GM12878 (cell line): ENCODE results near the gene SDCCAG8. TPM values are rescaled to one million over a fixed set of nuclear protein-coding genes. Genes with fewer than 3 reads are reported as not detected.

ENCODE experiments used
- ATAC-seq: fragments of 200-7000 bp; cut with Tn5 transposase; 3 replicates; pipeline ENCODE4 v1.9.1; 2020; ENCODE audit warnings: mild to moderate bottlenecking, moderate library complexity
- BruUV-seq: library from RNA; stranded (reverse); fragments of 400-500 nt; replicated peaks from 2 replicates; lab custom pipeline; 2021; lab: Mats Ljungman, UMichigan
- CTCF ChIA-PET: fragments of 300-600 bp; sonication (Branson Sonifier 250); formaldehyde crosslinking; extraction: SDS; loops from one replicate; lab custom pipeline; 2021; ENCODE audit warnings: inconsistent platforms; lab: Yijun Ruan, JAX
- POLR2A ChIA-PET: fragments of 350-600 bp; formaldehyde crosslinking; extraction: SDS; loops from one replicate; lab custom pipeline; 2021; ENCODE audit warnings: inconsistent platforms; lab: Charles Lee
- RAD21 ChIA-PET: fragments of 300-600 bp; sonication (Branson Sonifier 250); formaldehyde crosslinking; loops from one replicate; lab custom pipeline; 2023; ENCODE audit warnings: antibody characterized with exemption; ENCODE audit not compliant: unreplicated experiment; lab: Charles Lee
- SMC1A ChIA-PET: fragments of 300-600 bp; sonication (Branson Sonifier 250); formaldehyde crosslinking; loops from one replicate; lab custom pipeline; 2023; ENCODE audit not compliant: unreplicated experiment, uncharacterized antibody; lab: Charles Lee
- DNase-seq: peaks from one replicate; pipeline ENCODE4 v3.0.0-alpha.2; 2011; ENCODE audit warnings: low read depth, low spot score
- FAIRE-seq: peaks from 3 replicates; lab custom pipeline; 2011; peaks lifted over from hg19 to GRCh38; lab: Jason Lieb, UNC
- H2AFZ ChIP-seq: 2 replicates; pipeline ENCODE4 v1.6.0; 2011; ENCODE audit warnings: low read depth, low read length, control low read depth; ENCODE audit not compliant: control insufficient read depth
- H3K27ac ChIP-seq: 2 replicates; pipeline ENCODE4 v1.5.1; 2011; ENCODE audit warnings: control low read depth; ENCODE audit not compliant: control insufficient read depth, insufficient read depth
- H3K27me3 ChIP-seq, 2 experiments: replicated peaks in 1 of 2; 2 replicates each; pipeline versions ENCODE4 v1.6.0 to v1.6.1; 2011; ENCODE audit warnings: low read length in 1 of 2; ENCODE audit not compliant: control insufficient read depth in 2 of 2, insufficient read depth in 2 of 2
- H3K36me3 ChIP-seq, 2 experiments: 2 replicates each; pipeline ENCODE4 v1.5.1; 2011; ENCODE audit warnings: low read length in 1 of 2; ENCODE audit not compliant: control insufficient read depth in 2 of 2, insufficient read depth in 2 of 2
- H3K4me1 ChIP-seq: 2 replicates; pipeline ENCODE4 v1.6.1; 2011; ENCODE audit warnings: mild to moderate bottlenecking, low read length, moderate library complexity, mixed read lengths; ENCODE audit not compliant: control insufficient read depth, insufficient read depth
- H3K4me2 ChIP-seq: 2 replicates; pipeline ENCODE4 v1.6.0; 2011; ENCODE audit warnings: control low read depth; ENCODE audit not compliant: control insufficient read depth, insufficient read depth
- H3K4me3 ChIP-seq: fragments of 200-600 bp; sonication (generic); 2 replicates; pipeline ENCODE4 v1.5.1; 2016
- H3K79me2 ChIP-seq: 2 replicates; pipeline ENCODE4 v1.6.0; 2011; ENCODE audit warnings: low read length; ENCODE audit not compliant: control insufficient read depth, insufficient read depth
- H3K9ac ChIP-seq: 2 replicates; pipeline ENCODE4 v1.8.0; 2011; ENCODE audit warnings: low read length, control low read depth, mixed read lengths; ENCODE audit not compliant: control insufficient read depth, insufficient read depth
- H3K9me3 ChIP-seq: replicated peaks from 3 replicates; pipeline ENCODE4 v1.5.1; 2011; ENCODE audit warnings: mild to moderate bottlenecking, low read length; ENCODE audit not compliant: control insufficient read depth, insufficient read depth
- H4K20me1 ChIP-seq: 2 replicates; pipeline ENCODE4 v1.6.0; 2011; ENCODE audit not compliant: control insufficient read depth, insufficient read depth
- ATF7 ChIP-seq: fragments of 450-650 bp; IDR thresholded peaks from 2 replicates; pipeline ENCODE4 v1.6.1; 2016; ENCODE audit warnings: low read depth, mild to moderate bottlenecking
- BCL11A ChIP-seq: IDR thresholded peaks from 2 replicates; pipeline ENCODE4 v1.6.1; 2011; ENCODE audit warnings: low read depth, low read length
- CREM ChIP-seq: IDR thresholded peaks from 2 replicates; pipeline ENCODE4 v1.6.1; 2014; ENCODE audit warnings: antibody characterized with exemption, low read depth
- DPF2 ChIP-seq: fragments of 450-650 bp; IDR thresholded peaks from 2 replicates; pipeline ENCODE4 v1.6.1; 2017; ENCODE audit warnings: mild to moderate bottlenecking
- MTA3 ChIP-seq: IDR thresholded peaks from 2 replicates; pipeline ENCODE4 v1.6.1; 2012; ENCODE audit warnings: low read length, inconsistent platforms, borderline replicate concordance
- NFYB ChIP-seq: IDR thresholded peaks from 2 replicates; pipeline ENCODE4 v1.6.1; 2011; ENCODE audit warnings: low read depth, mild to moderate bottlenecking, low read length, improper control_type of control experiment, moderate library complexity; ENCODE audit not compliant: insufficient read depth
- POLR2A ChIP-seq: IDR thresholded peaks from 2 replicates; pipeline ENCODE4 v1.6.1; 2011; ENCODE audit warnings: low read depth, mild to moderate bottlenecking, low read length
- RELA ChIP-seq: fragments of 450-650 bp; IDR thresholded peaks from 2 replicates; pipeline ENCODE4 v1.8.0; 2014; ENCODE audit warnings: borderline replicate concordance; ENCODE audit not compliant: partially characterized antibody
- SIX5 ChIP-seq: IDR thresholded peaks from 2 replicates; pipeline ENCODE4 v1.6.1; 2011; ENCODE audit warnings: mild to moderate bottlenecking, low read depth, low read length, moderate library complexity; ENCODE audit not compliant: severe bottlenecking
- STAT1 ChIP-seq: fragments of 450-650 bp; conservative IDR thresholded peaks from 2 replicates; pipeline ENCODE4 v1.6.1; 2014; ENCODE audit warnings: antibody characterized with exemption, mild to moderate bottlenecking
- ZZZ3 ChIP-seq: IDR thresholded peaks from 2 replicates; pipeline ENCODE4 v1.6.1; 2011; ENCODE audit warnings: low read depth; ENCODE audit not compliant: control insufficient read depth, insufficient read length
- WGBS: methylation state at CpG from one replicate; pipeline ENCODE4 v1.1.6; 2016; ENCODE audit warnings: low lambda C conversion rate; ENCODE audit not compliant: insufficient replicate concordance, insufficient coverage; ENCODE audit errors: missing lambda C conversion rate; 5-methylcytosine and 5-hydroxymethylcytosine counted together
- in situ Hi-C: fragments of 300-500 bp; cut with MboI; formaldehyde crosslinking; loops from 9 replicates; pipeline ENCODE4 v1.14.3; 2018; ENCODE audit warnings: mixed read lengths
- intact Hi-C: fragments of 100-400 bp; cut with micrococcal nuclease; formaldehyde crosslinking; loops from one replicate; pipeline ENCODE4 v1.14.2; 2022; ENCODE audit not compliant: unreplicated experiment
- polyA plus RNA-seq, 11 experiments: library from polyadenylated mRNA; depleted of rRNA in 4 of 11; unstranded in 6 of 11; stranded (reverse) in 5 of 11; fragments of >200 nt; fragmentation: Nextera tagmentation in 4 of 11; fragmentation: Illumina TruSeq in 1 of 11; extraction: Ambion mirVana in 4 of 11; extraction: Trizol in 1 of 11; gene quantifications; 1 replicate in 1 of 11; 2 replicates in 10 of 11; pipeline versions ENCODE4 v1.2.1 to v1.2.3, GENCODE V29; 2011 to 2016; ENCODE audit warnings: inconsistent platforms in 2 of 11, missing spikeins in 2 of 11, low read depth in 1 of 11
- total RNA-seq, 4 experiments: library from RNA; depleted of rRNA in 3 of 4; stranded (reverse); fragments of >200 nt in 3 of 4; fragmentation: Illumina TruSeq in 1 of 4; extraction: Trizol in 1 of 4; gene quantifications; 2 replicates each; pipeline versions ENCODE4 v1.2.1 to v1.2.3, GENCODE V29; 2013 to 2021
- TF ChIP-seq, protein P1 (sequence below): fragments of 150-350 bp; IDR thresholded peaks from 2 replicates; pipeline ENCODE4 v1.6.1; 2016; ENCODE audit warnings: low read depth, low read length
- TF ChIP-seq, protein P2 (sequence below): IDR thresholded peaks from 2 replicates; pipeline ENCODE4 v1.6.1; 2011; ENCODE audit warnings: low read depth, low read length, improper control_type of control experiment, borderline replicate concordance
- TF ChIP-seq, protein P3 (sequence below): fragments of 450-650 bp; IDR thresholded peaks from 2 replicates; pipeline ENCODE4 v1.6.1; 2016; ENCODE audit warnings: mild to moderate bottlenecking
- TF ChIP-seq, protein P4 (sequence below): fragments of 450-650 bp; IDR thresholded peaks from 2 replicates; pipeline ENCODE4 v1.6.1; 2017; ENCODE audit warnings: mild to moderate bottlenecking, moderate library complexity

Gene SDCCAG8
- total and polyA plus RNA-seq, 10 of the 15 experiments (the other 5 are each of a cell fraction or from before 2014, with no cell fraction given), result 15.0 to 25.6 (median 20.6) TPM

DNA sequence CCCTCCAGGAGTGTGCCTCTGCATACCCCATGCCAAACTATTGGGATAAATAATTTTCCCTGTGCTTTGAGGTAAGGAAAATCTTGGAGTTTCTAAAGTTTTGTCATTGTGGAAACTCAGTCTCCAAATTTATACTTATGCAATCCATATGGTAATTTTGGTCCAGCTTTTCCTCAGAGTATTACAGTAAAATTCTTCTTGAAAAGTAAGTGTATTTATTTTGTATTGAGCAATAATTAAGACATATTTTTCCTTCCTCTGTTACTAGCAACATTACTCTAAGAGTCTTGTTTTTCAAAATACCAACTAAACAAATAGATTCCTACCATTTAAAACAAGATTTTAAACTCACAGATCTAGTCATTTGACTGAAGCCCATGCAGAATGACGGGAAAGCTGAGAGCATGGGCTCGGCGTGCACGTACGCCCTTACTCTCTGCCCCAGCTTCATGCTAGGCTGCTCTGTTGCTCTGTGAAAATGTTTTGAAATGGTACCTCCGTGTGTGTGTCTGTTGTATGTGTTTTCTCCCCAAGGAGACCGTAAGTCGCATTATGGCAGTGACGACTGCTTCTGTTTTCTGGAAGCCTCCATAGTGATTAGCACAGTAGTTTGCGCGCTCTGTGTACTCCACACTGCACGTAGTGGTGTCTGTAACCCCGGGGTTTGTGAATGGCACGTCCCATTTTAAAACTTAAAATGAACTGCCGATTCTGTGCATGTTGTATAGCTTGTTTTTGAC lies 165.3 kb downstream of the SDCCAG8 start:
- H3K79me2 ChIP-seq, result no peaks in the 10 kb centered on the region
- no peaks in the 10 kb centered on the region; a peak in 1 of 4 replicates for H3K36me3 ChIP-seq
- H3K4me1 ChIP-seq, result peaks cover 13% of the 10 kb centered on the region
- peak overlapping the region; percentile 53; the same call in 1 of the 2 replicates for H3K27ac ChIP-seq
- intact Hi-C loops, result no loop called here
- in situ Hi-C loops, result no loop called here
- no peaks in the 10 kb centered on the region for H3K9me3 ChIP-seq
- no peaks in the 10 kb centered on the region for H3K27me3 ChIP-seq
- H3K4me3 ChIP-seq, result no peak overlapping the region
- H4K20me1 ChIP-seq, result no peaks in the 10 kb centered on the region
- POLR2A ChIA-PET, result no interaction called here
- no TSS peak for BruUV-seq
- CTCF ChIA-PET, result interaction anchor here (1.1 to 1.4 kb wide), 2 partner anchors 77 to 78 kb away, joined by 4 to 5 read pairs; no protein-coding TSS in a partner anchor
- 88% methylated on average over 15 of the region's 15 CpGs for WGBS
- no peak for ATAC-seq
- FAIRE-seq, result no peak
- H3K4me2 ChIP-seq, result peak overlapping the region; percentile 69
- RAD21 ChIA-PET, result interaction anchor here (0.7 kb wide), 1 partner anchor 77 kb away, joined by 3 read pairs; no protein-coding TSS in a partner anchor
- peak overlapping the region; percentile 15; the same call in 1 of the 2 replicates for H3K9ac ChIP-seq
- peak overlapping the region; percentile 72 for H2AFZ ChIP-seq
- SMC1A ChIA-PET, result interaction anchor here (1.1 to 1.2 kb wide), 3 partner anchors 10 to 115 kb away, joined by 3 to 4 read pairs (median 4); no protein-coding TSS in a partner anchor
- DNase-seq, result no peak
- no peak for TF ChIP-seq CREM
- TF ChIP-seq BCL11A, result no peak
- TF ChIP-seq, protein P1, sequence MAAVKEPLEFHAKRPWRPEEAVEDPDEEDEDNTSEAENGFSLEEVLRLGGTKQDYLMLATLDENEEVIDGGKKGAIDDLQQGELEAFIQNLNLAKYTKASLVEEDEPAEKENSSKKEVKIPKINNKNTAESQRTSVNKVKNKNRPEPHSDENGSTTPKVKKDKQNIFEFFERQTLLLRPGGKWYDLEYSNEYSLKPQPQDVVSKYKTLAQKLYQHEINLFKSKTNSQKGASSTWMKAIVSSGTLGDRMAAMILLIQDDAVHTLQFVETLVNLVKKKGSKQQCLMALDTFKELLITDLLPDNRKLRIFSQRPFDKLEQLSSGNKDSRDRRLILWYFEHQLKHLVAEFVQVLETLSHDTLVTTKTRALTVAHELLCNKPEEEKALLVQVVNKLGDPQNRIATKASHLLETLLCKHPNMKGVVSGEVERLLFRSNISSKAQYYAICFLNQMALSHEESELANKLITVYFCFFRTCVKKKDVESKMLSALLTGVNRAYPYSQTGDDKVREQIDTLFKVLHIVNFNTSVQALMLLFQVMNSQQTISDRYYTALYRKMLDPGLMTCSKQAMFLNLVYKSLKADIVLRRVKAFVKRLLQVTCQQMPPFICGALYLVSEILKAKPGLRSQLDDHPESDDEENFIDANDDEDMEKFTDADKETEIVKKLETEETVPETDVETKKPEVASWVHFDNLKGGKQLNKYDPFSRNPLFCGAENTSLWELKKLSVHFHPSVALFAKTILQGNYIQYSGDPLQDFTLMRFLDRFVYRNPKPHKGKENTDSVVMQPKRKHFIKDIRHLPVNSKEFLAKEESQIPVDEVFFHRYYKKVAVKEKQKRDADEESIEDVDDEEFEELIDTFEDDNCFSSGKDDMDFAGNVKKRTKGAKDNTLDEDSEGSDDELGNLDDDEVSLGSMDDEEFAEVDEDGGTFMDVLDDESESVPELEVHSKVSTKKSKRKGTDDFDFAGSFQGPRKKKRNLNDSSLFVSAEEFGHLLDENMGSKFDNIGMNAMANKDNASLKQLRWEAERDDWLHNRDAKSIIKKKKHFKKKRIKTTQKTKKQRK, result no peak
- TF ChIP-seq MTA3, result no peak
- TF ChIP-seq ATF7, result no peak
- TF ChIP-seq SIX5, result no peak
- no peak for TF ChIP-seq STAT1
- no peak for TF ChIP-seq NFYB
- TF ChIP-seq, protein P2, sequence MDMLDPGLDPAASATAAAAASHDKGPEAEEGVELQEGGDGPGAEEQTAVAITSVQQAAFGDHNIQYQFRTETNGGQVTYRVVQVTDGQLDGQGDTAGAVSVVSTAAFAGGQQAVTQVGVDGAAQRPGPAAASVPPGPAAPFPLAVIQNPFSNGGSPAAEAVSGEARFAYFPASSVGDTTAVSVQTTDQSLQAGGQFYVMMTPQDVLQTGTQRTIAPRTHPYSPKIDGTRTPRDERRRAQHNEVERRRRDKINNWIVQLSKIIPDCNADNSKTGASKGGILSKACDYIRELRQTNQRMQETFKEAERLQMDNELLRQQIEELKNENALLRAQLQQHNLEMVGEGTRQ, result no peak
- no peak for TF ChIP-seq POLR2A
- TF ChIP-seq ZZZ3, result no peak
- no peak for TF ChIP-seq DPF2
- no peak for TF ChIP-seq RELA
- TF ChIP-seq, protein P3, sequence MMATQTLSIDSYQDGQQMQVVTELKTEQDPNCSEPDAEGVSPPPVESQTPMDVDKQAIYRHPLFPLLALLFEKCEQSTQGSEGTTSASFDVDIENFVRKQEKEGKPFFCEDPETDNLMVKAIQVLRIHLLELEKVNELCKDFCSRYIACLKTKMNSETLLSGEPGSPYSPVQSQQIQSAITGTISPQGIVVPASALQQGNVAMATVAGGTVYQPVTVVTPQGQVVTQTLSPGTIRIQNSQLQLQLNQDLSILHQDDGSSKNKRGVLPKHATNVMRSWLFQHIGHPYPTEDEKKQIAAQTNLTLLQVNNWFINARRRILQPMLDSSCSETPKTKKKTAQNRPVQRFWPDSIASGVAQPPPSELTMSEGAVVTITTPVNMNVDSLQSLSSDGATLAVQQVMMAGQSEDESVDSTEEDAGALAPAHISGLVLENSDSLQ, result no peak
- TF ChIP-seq, protein P4, sequence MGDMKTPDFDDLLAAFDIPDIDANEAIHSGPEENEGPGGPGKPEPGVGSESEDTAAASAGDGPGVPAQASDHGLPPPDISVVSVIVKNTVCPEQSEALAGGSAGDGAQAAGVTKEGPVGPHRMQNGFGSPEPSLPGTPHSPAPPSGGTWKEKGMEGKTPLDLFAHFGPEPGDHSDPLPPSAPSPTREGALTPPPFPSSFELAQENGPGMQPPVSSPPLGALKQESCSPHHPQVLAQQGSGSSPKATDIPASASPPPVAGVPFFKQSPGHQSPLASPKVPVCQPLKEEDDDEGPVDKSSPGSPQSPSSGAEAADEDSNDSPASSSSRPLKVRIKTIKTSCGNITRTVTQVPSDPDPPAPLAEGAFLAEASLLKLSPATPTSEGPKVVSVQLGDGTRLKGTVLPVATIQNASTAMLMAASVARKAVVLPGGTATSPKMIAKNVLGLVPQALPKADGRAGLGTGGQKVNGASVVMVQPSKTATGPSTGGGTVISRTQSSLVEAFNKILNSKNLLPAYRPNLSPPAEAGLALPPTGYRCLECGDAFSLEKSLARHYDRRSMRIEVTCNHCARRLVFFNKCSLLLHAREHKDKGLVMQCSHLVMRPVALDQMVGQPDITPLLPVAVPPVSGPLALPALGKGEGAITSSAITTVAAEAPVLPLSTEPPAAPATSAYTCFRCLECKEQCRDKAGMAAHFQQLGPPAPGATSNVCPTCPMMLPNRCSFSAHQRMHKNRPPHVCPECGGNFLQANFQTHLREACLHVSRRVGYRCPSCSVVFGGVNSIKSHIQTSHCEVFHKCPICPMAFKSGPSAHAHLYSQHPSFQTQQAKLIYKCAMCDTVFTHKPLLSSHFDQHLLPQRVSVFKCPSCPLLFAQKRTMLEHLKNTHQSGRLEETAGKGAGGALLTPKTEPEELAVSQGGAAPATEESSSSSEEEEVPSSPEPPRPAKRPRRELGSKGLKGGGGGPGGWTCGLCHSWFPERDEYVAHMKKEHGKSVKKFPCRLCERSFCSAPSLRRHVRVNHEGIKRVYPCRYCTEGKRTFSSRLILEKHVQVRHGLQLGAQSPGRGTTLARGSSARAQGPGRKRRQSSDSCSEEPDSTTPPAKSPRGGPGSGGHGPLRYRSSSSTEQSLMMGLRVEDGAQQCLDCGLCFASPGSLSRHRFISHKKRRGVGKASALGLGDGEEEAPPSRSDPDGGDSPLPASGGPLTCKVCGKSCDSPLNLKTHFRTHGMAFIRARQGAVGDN, result no peak
